Uterus (tissue), 2 donors: Measurements from ENCODE around the gene PORCN.

Experiments used
- POLR2A ChIP-seq, 2 donors: fragments of 450-650 bp; IDR thresholded peaks; one replicate each; pipeline ENCODE4 v1.6.1; 2016; ENCODE audit warnings: antibody characterized with exemption in 2 of 2, mild to moderate bottlenecking in 1 of 2, moderate library complexity in 1 of 2
- TF ChIP-seq, protein P1 (sequence below), 4 experiments: fragments of 200-600 bp in 2 of 4; fragments of 450-650 bp in 2 of 4; sonication (generic) in 2 of 4; IDR thresholded peaks; one replicate each; pipeline ENCODE4 v1.5.1; 2016 to 2019; ENCODE audit warnings: antibody characterized with exemption in 4 of 4, mild to moderate bottlenecking in 2 of 4, moderate library complexity in 1 of 4

DNA sequence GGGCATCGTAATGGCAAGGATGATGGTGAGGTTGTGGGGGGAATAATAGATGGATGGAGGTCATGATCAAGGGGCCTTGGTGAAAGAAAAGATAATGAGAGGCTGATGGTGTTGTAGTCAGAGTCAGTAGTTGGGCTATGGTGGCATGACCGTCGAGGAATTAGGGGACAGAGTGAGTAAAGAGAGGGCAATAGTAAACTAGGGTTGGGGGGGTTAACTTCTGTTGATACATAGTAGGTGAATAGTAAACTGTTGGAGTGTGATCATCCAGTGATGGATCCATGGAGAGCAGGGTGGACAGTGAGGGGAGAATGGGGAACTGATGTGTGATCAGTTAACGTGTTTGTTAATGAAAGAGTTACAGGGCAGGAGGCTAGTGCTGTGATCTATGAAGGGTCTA, 31.9 kb upstream of the PORCN start:
- TF ChIP-seq, protein P1, sequence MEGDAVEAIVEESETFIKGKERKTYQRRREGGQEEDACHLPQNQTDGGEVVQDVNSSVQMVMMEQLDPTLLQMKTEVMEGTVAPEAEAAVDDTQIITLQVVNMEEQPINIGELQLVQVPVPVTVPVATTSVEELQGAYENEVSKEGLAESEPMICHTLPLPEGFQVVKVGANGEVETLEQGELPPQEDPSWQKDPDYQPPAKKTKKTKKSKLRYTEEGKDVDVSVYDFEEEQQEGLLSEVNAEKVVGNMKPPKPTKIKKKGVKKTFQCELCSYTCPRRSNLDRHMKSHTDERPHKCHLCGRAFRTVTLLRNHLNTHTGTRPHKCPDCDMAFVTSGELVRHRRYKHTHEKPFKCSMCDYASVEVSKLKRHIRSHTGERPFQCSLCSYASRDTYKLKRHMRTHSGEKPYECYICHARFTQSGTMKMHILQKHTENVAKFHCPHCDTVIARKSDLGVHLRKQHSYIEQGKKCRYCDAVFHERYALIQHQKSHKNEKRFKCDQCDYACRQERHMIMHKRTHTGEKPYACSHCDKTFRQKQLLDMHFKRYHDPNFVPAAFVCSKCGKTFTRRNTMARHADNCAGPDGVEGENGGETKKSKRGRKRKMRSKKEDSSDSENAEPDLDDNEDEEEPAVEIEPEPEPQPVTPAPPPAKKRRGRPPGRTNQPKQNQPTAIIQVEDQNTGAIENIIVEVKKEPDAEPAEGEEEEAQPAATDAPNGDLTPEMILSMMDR (IDR thresholded peaks at IDR 0.05) = no peak
- TF ChIP-seq POLR2A (IDR thresholded peaks at IDR 0.05) = no peak
